Measurements from ENCODE around the gene PDE6C. TPM values are rescaled to one million over a fixed set of nuclear protein-coding genes. Genes with fewer than 3 reads are reported as not detected.

The PDE6C gene
- not detected for polyA plus RNA-seq (2012; ENCODE audit: insufficient read length, low read depth)

DNA sequence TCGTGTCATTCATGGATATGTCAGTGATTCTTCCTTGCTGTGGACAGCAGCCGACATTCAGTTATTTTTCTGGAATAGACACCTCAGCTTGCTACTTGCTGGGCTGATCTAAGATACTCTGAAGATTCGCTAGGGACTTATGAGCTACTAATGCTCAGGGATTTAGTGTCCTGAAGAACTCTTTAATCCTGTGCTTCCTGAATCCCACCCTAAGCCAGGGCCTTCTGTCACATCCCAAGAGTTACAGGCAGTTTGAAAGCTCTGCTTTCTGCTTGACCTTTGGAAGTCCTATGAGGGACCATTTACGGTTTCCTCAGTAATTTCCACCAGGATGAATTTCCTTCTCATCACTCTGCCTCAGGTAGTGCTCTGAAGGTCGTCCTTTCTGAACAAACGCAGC lies at the start of gene PDE6C:
Gene PDE6C (plus strand): TSS at position 227 of the 400 bp plus-strand sequence. CDS start 189 bp downstream, outside the sequence.
- TF ChIP-seq SIN3A (IDR thresholded peaks at IDR 0.05; ENCODE audit: borderline replicate concordance, insufficient read depth, low read length) (no peak), TAF1 (IDR thresholded peaks at IDR 0.05; ENCODE audit: borderline replicate concordance, insufficient read depth, low read length) (no peak)
- TF ChIP-seq, protein P1, sequence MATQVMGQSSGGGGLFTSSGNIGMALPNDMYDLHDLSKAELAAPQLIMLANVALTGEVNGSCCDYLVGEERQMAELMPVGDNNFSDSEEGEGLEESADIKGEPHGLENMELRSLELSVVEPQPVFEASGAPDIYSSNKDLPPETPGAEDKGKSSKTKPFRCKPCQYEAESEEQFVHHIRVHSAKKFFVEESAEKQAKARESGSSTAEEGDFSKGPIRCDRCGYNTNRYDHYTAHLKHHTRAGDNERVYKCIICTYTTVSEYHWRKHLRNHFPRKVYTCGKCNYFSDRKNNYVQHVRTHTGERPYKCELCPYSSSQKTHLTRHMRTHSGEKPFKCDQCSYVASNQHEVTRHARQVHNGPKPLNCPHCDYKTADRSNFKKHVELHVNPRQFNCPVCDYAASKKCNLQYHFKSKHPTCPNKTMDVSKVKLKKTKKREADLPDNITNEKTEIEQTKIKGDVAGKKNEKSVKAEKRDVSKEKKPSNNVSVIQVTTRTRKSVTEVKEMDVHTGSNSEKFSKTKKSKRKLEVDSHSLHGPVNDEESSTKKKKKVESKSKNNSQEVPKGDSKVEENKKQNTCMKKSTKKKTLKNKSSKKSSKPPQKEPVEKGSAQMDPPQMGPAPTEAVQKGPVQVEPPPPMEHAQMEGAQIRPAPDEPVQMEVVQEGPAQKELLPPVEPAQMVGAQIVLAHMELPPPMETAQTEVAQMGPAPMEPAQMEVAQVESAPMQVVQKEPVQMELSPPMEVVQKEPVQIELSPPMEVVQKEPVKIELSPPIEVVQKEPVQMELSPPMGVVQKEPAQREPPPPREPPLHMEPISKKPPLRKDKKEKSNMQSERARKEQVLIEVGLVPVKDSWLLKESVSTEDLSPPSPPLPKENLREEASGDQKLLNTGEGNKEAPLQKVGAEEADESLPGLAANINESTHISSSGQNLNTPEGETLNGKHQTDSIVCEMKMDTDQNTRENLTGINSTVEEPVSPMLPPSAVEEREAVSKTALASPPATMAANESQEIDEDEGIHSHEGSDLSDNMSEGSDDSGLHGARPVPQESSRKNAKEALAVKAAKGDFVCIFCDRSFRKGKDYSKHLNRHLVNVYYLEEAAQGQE (IDR thresholded peaks at IDR 0.05; ENCODE audit: insufficient read depth in 1 of 2, low read depth in 2 of 2, low read length in 2 of 2): no peak

DNA sequence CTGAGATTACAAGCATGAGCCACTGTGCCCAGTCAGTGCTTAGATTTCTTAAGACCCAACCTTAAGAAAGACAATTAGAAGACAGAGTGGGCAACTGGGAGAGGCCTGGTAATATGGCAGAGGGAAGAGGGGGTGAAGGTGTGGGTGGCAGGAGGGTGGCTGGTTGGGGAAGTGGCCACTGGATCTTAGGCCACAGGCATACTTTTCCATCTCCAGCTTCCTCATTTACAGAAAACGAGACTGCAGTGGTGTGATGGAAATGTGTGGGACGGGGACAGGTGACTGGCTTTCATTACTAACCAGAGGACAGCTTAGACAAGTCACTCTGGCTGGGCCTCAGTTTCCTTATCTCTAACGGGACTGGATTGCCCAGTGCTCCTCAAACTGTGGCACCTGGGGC lies 46.9 kb upstream of the PDE6C start:
- TF ChIP-seq SIN3A (IDR thresholded peaks at IDR 0.05; ENCODE audit: borderline replicate concordance, insufficient read depth, low read length) (no peak), POLR2AphosphoS5 (IDR thresholded peaks at IDR 0.05; ENCODE audit: low read depth, low read length) (no peak), TAF1 (IDR thresholded peaks at IDR 0.05; ENCODE audit: borderline replicate concordance, insufficient read depth, low read length) (no peak), FOXP2 (optimal IDR thresholded peaks at IDR 0.05; ENCODE audit: borderline replicate concordance, extremely low read depth, extremely low read length, insufficient read depth) (no peak)
- TF ChIP-seq, protein P1 (IDR thresholded peaks at IDR 0.05; ENCODE audit: insufficient read depth in 1 of 2, low read depth in 2 of 2, low read length in 2 of 2): no peak

DNA sequence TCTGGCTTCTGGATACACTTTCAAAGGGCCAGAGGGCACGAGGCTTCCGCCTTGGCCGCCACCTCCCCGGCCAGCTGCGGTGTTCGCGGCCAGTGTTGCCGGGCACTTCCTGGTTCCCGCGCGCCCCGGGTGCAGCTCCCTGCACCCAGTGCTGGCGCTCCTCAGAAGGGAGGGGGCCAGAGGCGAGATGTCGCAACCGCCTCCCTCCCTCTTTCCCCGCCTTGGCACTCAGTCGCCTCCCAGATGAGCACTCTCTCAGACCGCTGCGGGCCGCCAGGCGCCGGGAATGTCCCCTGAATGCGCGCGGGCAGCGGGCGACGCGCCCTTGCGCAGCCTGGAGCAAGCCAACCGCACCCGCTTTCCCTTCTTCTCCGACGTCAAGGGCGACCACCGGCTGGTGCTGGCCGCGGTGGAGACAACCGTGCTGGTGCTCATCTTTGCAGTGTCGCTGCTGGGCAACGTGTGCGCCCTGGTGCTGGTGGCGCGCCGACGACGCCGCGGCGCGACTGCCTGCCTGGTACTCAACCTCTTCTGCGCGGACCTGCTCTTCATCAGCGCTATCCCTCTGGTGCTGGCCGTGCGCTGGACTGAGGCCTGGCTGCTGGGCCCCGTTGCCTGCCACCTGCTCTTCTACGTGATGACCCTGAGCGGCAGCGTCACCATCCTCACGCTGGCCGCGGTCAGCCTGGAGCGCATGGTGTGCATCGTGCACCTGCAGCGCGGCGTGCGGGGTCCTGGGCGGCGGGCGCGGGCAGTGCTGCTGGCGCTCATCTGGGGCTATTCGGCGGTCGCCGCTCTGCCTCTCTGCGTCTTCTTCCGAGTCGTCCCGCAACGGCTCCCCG lies 45.7 kb upstream of the PDE6C start, which contains the start of gene FFAR4:
Gene FFAR4 (plus strand): TSS at position 231 of the 842 bp plus-strand sequence. CDS start 56 bp downstream, at position 287.
- no peak for TF ChIP-seq FOXP2 (optimal IDR thresholded peaks at IDR 0.05; ENCODE audit: borderline replicate concordance, extremely low read depth, extremely low read length, insufficient read depth)
- no peak for TF ChIP-seq SIN3A (IDR thresholded peaks at IDR 0.05; ENCODE audit: borderline replicate concordance, insufficient read depth, low read length)
- no peak for TF ChIP-seq POLR2AphosphoS5 (IDR thresholded peaks at IDR 0.05; ENCODE audit: low read depth, low read length)
- TF ChIP-seq, protein P1 (IDR thresholded peaks at IDR 0.05; ENCODE audit: insufficient read depth in 1 of 2, low read depth in 2 of 2, low read length in 2 of 2): no peak
- no peak for TF ChIP-seq TAF1 (IDR thresholded peaks at IDR 0.05; ENCODE audit: borderline replicate concordance, insufficient read depth, low read length)

DNA sequence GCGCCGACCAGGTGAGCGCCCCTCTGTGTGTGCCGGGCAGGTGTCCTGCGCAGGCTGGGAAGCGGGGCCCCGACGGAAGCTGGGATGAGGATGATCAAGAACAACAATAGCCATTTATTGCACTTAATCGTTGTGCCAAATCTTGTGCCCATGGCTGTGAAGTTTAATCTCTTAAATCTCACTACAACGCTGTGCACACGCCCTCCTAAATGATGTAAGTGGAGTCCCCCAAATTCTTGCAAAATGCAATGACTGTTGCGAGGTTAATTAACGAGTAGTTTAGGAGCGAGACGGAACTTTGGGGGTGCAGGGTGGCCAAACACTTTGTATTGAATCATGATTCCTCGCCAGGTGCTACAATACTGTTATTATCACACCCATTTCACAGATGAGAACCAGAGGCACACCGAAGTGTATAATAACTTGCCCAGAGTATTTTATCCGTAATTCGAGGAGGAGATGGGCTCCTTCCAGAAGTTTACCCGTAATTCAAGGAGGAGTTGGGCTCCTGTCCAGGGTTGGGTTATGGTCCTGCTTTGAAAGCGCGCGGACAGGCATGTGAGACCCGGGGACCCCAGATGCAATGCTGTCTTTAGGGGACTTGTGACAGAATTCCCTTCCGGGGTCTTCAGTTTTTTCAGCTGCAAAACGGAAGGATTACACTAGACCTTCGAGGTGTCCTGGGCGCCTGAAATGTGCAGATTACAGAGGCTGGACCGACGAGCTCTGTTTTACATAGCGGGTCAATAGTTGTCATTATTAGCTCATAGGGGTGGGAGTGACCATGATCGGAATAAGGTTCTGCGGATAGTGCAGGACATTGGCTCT lies 44.8 kb upstream of the PDE6C start:
- no peak for TF ChIP-seq POLR2AphosphoS5 (IDR thresholded peaks at IDR 0.05; ENCODE audit: low read depth, low read length)
- TF ChIP-seq SIN3A (IDR thresholded peaks at IDR 0.05; ENCODE audit: borderline replicate concordance, insufficient read depth, low read length): no peak
- TF ChIP-seq, protein P1 (IDR thresholded peaks at IDR 0.05; ENCODE audit: insufficient read depth in 1 of 2, low read depth in 2 of 2, low read length in 2 of 2): no peak
- no peak for TF ChIP-seq TAF1 (IDR thresholded peaks at IDR 0.05; ENCODE audit: borderline replicate concordance, insufficient read depth, low read length)
- no peak for TF ChIP-seq FOXP2 (optimal IDR thresholded peaks at IDR 0.05; ENCODE audit: borderline replicate concordance, extremely low read depth, extremely low read length, insufficient read depth)
